Adrenal gland (tissue), 12 donors: ENCODE measurements around the gene TMEM60. TPM values are rescaled to one million over a fixed set of nuclear protein-coding genes. Genes with fewer than 3 reads are reported as not detected.

ENCODE experiments used
- DNase-seq, 7 donors: peaks; one replicate each; pipeline ENCODE4 v3.0.0-alpha.2; 2019 to 2020
- H3K27ac ChIP-seq, 5 donors: fragments of 200-600 bp; sonication (generic) in 4 of 5; 1 replicate in 3 of 5; 2 replicates in 2 of 5; pipeline versions ENCODE4 v1.5.1 to v1.8.0; 2016 to 2020; ENCODE audit warnings: mild to moderate bottlenecking in 1 of 5
- H3K27me3 ChIP-seq: fragments of 200-600 bp; 2 replicates; pipeline ENCODE4 v1.8.0; 2021
- H3K36me3 ChIP-seq, 2 donors: fragments of 200-600 bp; replicated peaks in 1 of 2; 1 replicate in 1 of 2; 2 replicates in 1 of 2; pipeline versions ENCODE4 v1.5.1 to v1.8.0; 2018 to 2022
- H3K4me1 ChIP-seq, 2 donors: fragments of 200-600 bp; replicated peaks in 1 of 2; 1 replicate in 1 of 2; 2 replicates in 1 of 2; pipeline versions ENCODE4 v1.5.1 to v1.8.0; 2018 to 2021
- H3K4me3 ChIP-seq, 4 donors: fragments of 200-600 bp; sonication (generic) in 3 of 4; one replicate each; pipeline ENCODE4 v1.5.1; 2016 to 2018
- H3K9me3 ChIP-seq, 3 donors: fragments of 200-600 bp; sonication (generic) in 1 of 3; replicated peaks in 1 of 3; 1 replicate in 2 of 3; 2 replicates in 1 of 3; pipeline versions ENCODE4 v1.5.1 to v1.8.0; 2016 to 2021
- CTCF ChIP-seq, 6 experiments: fragments of 450-650 bp in 4 of 6; fragments of 200-600 bp in 2 of 6; sonication (generic) in 1 of 6; IDR thresholded peaks; 1 replicate in 5 of 6; 2 replicates in 1 of 6; pipeline versions ENCODE4 v1.5.1 to v1.8.0; 2016 to 2021; ENCODE audit warnings: antibody characterized with exemption in 6 of 6, mild to moderate bottlenecking in 2 of 6, moderate library complexity in 1 of 6
- POLR2A ChIP-seq, 2 donors: fragments of 450-650 bp; IDR thresholded peaks; one replicate each; pipeline ENCODE4 v1.6.1; 2017; ENCODE audit warnings: antibody characterized with exemption in 2 of 2, mild to moderate bottlenecking in 2 of 2, moderate library complexity in 1 of 2
- WGBS, 4 donors: extraction: QIAGEN DNeasy Blood & Tissue Kit in 2 of 4; methylation state at CpG; one replicate each; pipeline versions ENCODE4 v1.1.5 to v1.1.7; 2013 to 2017; 5-methylcytosine and 5-hydroxymethylcytosine counted together
- intact Hi-C, 2 donors: fragments of 100-400 bp; cut with DNase I; formaldehyde crosslinking; loops; one replicate each; pipeline versions ENCODE4 v1.14.1 to v1.15.0; 2022 to 2023
- polyA plus RNA-seq, 3 donors: library from polyadenylated mRNA; stranded (reverse); fragments of 200-250 nt in 2 of 3; fragments of 350-450 nt in 1 of 3; fragmentation: Illumina TruSeq in 1 of 3; extraction: RNeasy Lipid Tissue Mini Kit (QIAGEN cat#74804) in 1 of 3; gene quantifications; one replicate each; pipeline ENCODE4 v1.2.3, GENCODE V29; 2013 to 2014
- total RNA-seq, 9 donors: library from RNA; depleted of rRNA in 4 of 9; stranded (reverse); fragments of >200 nt in 4 of 9; fragments of 120-200 nt in 1 of 9; fragmentation: NEBNext Ultra II Directional in 1 of 9; extraction: Animal tissue kit (Norgen Biotek cat#: 25700) in 1 of 9; gene quantifications; one replicate each; pipeline versions ENCODE4 v1.1.0 to v1.2.4, GENCODE V29; 2013 to 2023
- donor health status: healthy with polysubstance abuse.
- donor health status: Bipolar disorder and iron deficiency.
- donor health status: DM: yes; HTN: yes; CAD: no.
- donor health status: DM: no; HTN: no; CAD: no.
- donor health status: DM: no; HTN: no; CAD: no.
- donor health status: DM: yes; HTN: yes; CAD: no.

Gene TMEM60
- total and polyA plus RNA-seq, 12 donors = 13.8 to 30.6 (median 21.0) TPM

- Histone ChIP-seq H3K36me3 (no peaks in the 10 kb centered on the region), H3K27ac (peak overlapping the region; percentile 43 to 89 (median 56)), H3K4me1 (peaks cover 11 to 21% of the 10 kb centered on the region in 2 donors), H3K4me3 (peak overlapping the region; percentile 27 to 92 (median 78)), H3K27me3 (no peaks in the 10 kb centered on the region), H3K9me3 (no peaks in the 10 kb centered on the region)
- 1 to 4% (median 2%) methylated on average over 13 to 55 of the region's 55 CpGs for WGBS, 4 donors
- TF ChIP-seq CTCF (IDR thresholded peaks at IDR 0.05) = peak in 1 of 6 experiments; percentile 5
- TF ChIP-seq POLR2A (IDR thresholded peaks at IDR 0.05) = no peak
- intact Hi-C loops = no loop called here
- DNase-seq = peak; percentile 21 to 61 (median 39)
These were observed 1.1 kb upstream of the TMEM60 start for GRCh38 chr7:77799078-77799964.

GRCh38 chr7:77797734-77798393 lies 370 bp downstream of the TMEM60 start:
- peak overlapping the region; percentile 41 to 100 (median 58) for H3K4me3 ChIP-seq
- 0 to 3% (median 1%) methylated on average over 11 to 35 of the region's 35 CpGs for WGBS, 4 donors
- peak in 1 of 2 donors; percentile 10 for TF ChIP-seq POLR2A (IDR thresholded peaks at IDR 0.05)
- no peak for TF ChIP-seq CTCF (IDR thresholded peaks at IDR 0.05)
- no peaks in the 10 kb centered on the region for H3K27me3 ChIP-seq
- H3K4me1 ChIP-seq = peaks cover 11 to 21% of the 10 kb centered on the region in 2 donors
- H3K9me3 ChIP-seq = no peaks in the 10 kb centered on the region
- peak in 2 of 7 donors; percentile 37 to 47 for DNase-seq
- intact Hi-C loops = no loop called here
- no peaks in the 10 kb centered on the region for H3K36me3 ChIP-seq
- peak overlapping the region in 4 of 5 donors; percentile 70 to 94 (median 86) for H3K27ac ChIP-seq

GRCh38 chr7:77796960-77797359 lies 1.3 kb downstream of the TMEM60 start:
- no peak overlapping the region for H3K27ac ChIP-seq
- no peaks in the 10 kb centered on the region for H3K9me3 ChIP-seq
- no peaks in the 10 kb centered on the region for H3K27me3 ChIP-seq
- no peaks in the 10 kb centered on the region for H3K36me3 ChIP-seq
- peak overlapping the region in 1 of 4 donors; percentile 100 for H3K4me3 ChIP-seq
- intact Hi-C loops = no loop called here
- 47 to 62% (median 52%) methylated on average over 5 of the region's 5 CpGs for WGBS, 4 donors
- TF ChIP-seq POLR2A (IDR thresholded peaks at IDR 0.05) = no peak
- TF ChIP-seq CTCF (IDR thresholded peaks at IDR 0.05) = no peak
- no peak for DNase-seq
- H3K4me1 ChIP-seq = peaks cover 11 to 25% of the 10 kb centered on the region in 2 donors

GRCh38 chr7:77796109-77796508 lies 2.1 kb downstream of the TMEM60 start:
- Histone ChIP-seq H3K9me3 (no peaks in the 10 kb centered on the region), H3K27me3 (no peaks in the 10 kb centered on the region), H3K4me3 (no peak overlapping the region), H3K36me3 (no peaks in the 10 kb centered on the region), H3K27ac (no peak overlapping the region), H3K4me1 (peaks cover 11 to 25% of the 10 kb centered on the region in 2 donors)
- TF ChIP-seq CTCF (IDR thresholded peaks at IDR 0.05) (no peak), POLR2A (IDR thresholded peaks at IDR 0.05) (no peak)
- WGBS, 4 donors = 77 to 98% (median 88%) methylated on average over 3 of the region's 3 CpGs
- intact Hi-C loops = no loop called here
- DNase-seq = no peak
